ENCODE measurements around the gene AKAP10.
"Not testable (repeated sequence)": the region's sequence is repeated elsewhere in the genome, so short reads cannot be mapped to it uniquely, and the experiment has no call there.

AKAP10 gene

DNA sequence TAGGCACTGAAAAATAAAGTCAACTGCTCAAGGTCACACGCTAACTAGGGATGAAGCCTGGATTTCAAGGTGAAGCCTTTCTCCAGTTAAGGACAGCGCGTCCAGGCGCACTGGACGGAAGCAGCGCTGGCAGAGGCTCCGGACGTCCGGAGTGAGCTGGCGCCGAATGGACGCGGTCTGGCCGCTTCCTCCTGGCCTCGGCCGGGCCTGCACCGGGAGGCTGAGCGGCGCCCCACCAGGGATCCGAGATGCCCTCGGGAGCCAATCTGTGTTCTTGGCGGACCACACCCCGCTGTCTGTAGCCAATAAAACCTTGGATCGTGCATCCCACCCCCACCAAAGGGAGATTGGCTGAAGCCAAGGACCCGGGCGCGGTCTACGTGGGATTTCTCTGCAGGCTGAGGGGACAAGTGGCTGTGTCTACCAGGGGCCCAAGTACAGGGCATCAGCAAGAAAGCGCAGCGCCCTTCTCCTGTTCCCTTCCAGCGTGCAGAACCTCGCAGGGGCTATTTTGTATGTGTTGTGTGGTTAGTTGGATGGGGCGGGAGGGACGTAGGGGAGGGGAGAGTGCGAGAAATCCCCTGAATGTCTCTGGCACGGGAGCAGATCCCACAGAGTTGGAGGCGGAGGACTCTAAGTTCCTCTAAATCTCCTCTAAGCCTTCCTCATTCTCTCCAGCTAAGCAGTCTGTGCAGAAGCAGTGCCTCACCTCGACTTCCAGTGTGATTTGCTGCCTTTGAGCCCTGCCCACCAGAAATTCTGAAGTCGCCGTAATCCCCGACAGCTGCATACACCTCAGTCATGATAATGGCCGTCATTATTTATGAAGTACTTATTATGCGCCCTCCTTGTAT lies 2.5 kb upstream of the AKAP10 start:
- DNase-seq (ENCODE audit: low read depth, low spot score), result no peak

GRCh38 chr17:19978805-19979211 lies 1.2 kb upstream of the AKAP10 start:
- no peak for DNase-seq (ENCODE audit: low read depth, low spot score)

DNA sequence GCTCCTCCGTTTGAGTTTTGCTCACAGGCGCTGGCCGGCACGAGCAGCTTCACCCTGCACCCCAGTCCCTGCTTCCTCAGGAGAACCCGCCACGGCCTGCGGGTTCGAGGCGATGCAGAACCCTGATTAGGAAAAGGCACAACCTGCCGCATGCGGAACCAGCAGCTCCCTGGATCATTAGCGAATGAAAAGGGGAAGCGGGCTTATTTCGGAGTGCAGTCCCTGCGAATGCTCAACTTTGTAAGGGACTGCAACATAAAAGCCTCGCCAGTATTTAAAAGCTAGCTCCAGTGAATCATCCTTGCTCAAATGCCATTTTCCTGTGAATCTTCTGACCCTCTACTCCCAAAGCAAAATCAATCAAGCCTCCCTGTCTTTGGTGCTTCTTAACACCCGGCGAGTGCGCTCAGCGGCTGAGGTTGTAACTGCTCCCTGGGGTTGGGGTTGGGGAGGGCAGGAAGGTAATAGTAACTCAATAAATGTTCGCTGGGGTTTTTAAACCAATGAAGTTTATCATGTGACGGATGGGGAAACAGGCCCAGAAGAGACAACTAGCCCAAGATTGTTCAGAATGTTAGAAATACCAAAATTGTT lies 678 bp upstream of the AKAP10 start:
- DNase-seq (ENCODE audit: low read depth, low spot score), result no peak

GRCh38 chr17:19975601-19976000 lies 2.0 kb downstream of the AKAP10 start:
- DNase-seq (ENCODE audit: low read depth, low spot score), result no peak

DNA sequence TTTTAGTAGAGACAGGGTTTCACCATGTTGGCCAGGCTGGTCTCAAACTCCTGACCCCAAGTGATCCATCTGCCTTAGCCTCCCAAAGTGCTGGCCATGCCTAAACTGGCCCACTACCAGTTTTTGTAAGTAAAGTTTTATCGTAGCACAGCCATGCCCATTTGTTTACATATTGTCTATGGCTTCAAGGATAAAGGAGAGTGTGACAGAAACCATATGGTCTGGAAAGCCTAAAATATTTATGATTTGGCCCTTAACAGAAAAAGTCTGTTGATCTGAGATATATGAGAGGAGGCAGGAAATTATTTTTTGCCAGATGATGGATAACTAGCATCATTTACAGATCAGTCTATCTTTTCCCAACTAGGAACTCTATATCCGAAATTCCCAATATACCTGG lies 4.5 kb downstream of the AKAP10 start:
- DNase-seq (ENCODE audit: low read depth, low spot score), result no peak

DNA sequence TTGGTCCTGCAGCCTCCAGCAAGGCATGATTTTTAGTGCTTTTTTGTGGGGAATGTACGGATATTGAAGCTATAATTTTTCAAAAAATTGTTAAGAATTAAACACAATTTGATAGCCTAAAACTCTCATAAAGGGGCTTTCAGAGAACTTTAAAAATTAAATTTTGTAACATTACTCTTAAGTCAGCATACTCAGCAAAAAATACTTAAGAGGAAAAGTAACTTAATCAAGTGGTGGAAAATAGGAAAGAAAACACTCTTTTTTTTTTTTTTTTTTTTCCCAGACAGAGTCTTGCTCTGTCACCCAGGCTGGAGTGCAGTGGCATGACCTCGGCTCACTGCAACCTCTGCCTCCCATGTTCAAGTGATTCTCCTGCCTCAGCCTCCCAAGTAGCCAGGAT lies 14.7 kb downstream of the AKAP10 start:
- DNase-seq (ENCODE audit: low read depth, low spot score), result not testable (repeated sequence)

DNA sequence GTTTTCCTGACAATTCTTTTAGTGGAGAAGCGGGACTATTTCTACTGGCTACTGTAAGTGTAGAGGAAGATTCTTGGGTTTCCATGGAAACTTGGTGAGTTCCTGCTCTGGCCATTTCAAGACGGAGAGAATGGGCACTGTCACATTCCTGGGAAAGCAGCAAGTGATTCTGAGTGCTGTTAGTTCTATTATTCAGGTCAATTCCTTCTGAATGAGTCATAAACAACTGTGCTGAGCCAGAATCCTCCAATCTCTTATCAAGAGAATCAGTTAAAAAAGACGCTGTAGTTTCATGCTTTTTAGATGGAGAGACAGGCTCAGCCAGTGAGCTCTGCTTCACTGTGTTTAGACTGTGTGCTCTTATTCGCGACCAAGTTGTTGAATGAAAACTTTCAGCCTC lies 19.6 kb downstream of the AKAP10 start:
- peak; percentile 93 for DNase-seq (ENCODE audit: low read depth, low spot score)

GRCh38 chr17:19955099-19955498 lies 22.5 kb downstream of the AKAP10 start:
- DNase-seq (ENCODE audit: low read depth, low spot score), result no peak

GRCh38 chr17:19951411-19951810 lies 26.2 kb downstream of the AKAP10 start:
- DNase-seq (ENCODE audit: low read depth, low spot score), result not testable (repeated sequence)

GRCh38 chr17:19950624-19951195 lies 26.9 kb downstream of the AKAP10 start:
- not testable (repeated sequence) for DNase-seq (ENCODE audit: low read depth, low spot score)

DNA sequence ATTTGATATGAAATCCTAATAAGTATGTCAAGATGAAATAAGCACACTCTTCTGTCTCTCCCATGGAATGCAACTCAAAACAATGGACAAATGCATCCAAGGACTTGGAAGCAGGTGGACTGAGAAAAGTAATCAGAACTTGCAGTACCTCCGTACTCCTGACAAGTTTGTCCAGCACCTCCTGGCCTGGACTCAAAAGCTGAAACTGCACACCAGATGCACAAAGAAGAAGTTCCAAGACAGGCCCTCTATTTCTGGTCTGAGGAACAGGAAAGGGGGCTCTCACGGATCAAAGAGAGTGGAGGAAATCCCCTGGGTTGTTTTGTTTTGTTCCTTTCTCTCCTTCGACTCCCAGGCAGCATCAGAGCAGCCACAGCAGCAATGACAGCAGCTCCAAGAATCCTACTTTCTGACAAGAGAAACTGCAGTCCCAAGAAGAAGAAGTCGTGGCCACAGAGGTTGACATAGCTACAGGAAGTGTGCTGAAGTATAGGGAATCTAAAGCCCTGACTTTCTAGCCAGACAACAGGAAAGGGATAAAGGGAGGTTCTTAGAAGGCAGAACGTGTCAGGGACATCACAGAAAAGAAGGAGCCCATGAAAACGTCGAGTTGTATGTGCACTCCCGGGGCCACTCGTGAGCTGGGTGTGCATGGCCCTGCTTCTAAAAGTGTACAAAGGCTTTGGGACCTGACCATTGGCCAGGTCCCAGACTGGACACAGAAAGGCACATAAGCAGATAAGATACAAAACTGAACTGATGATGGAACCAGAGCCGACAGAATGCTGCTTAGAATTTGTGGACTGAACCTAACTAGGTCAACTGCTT lies 29.3 kb downstream of the AKAP10 start:
- peak; percentile 31 for DNase-seq (ENCODE audit: low read depth, low spot score)

DNA sequence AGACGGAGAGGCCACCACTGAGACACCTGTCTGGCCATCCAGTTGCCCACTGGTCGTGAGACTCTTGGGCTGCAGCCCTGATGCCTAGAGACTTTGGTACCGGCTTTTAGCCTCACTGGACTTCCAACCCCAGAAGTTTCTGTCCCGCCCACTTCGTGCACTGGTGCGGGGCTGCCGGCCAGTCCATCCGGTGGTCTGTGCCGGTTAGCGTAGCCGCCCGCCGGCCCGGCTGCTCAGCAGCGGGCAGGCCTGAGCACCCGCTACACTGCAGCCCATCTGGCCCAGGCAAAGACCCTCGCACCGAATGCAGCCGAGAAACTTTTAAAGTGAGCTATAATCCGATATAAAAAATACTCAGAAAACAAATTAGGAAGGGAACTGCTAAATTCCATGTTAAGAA lies 30.7 kb downstream of the AKAP10 start:
- no peak for DNase-seq (ENCODE audit: low read depth, low spot score)

DNA sequence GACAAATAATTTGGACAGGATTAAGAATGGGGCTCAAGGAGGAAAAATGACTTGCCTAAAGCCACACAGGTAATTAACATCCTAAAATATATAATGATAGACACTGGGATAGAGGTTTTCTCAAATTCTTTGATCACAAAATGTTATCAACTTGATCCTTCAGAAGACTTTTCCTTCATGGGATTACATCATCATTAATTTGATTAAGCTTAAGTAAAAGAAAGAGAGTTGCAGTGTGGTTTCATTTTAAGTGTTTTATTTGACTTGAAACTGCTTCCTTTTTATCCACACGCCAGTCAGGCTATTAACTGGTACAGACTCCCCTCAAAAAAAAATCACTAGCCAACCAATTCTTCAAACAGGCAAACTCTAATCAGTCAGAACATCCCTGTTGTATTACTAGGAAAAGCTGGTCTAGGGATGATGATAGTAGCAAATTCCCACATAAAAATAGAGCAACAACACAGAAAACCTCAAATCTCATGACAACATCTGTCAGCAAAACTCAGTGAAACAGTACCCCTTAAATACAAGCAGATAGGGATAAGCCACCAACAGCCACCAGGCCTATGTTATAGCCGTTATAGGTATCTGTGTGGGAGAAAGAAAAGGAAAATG lies 32.5 kb downstream of the AKAP10 start:
- DNase-seq (ENCODE audit: low read depth, low spot score), result no peak

DNA sequence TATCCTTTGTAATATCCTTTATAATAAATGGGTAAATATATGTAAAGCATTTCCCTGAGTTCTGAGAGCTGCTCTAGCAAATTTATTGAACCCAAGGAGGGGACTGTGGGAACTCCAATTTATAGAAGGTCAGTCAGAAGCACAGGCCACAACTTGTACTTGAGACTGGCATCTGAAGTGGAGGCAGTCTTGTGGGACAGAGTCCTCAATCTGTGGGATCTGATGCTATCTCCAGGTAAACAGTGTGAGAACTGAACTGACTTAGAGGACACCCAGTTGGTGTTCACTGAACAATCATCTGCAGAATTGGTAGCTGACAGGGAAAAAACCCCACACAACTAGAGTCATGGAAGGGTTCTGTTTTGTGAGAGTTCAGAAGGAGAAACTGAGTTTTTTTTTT lies 34.0 kb downstream of the AKAP10 start:
- DNase-seq (ENCODE audit: low read depth, low spot score), result no peak

GRCh38 chr17:19943026-19943425 lies 34.6 kb downstream of the AKAP10 start:
- peak; percentile 69 for DNase-seq (ENCODE audit: low read depth, low spot score)

GRCh38 chr17:19940722-19941464 lies 36.7 kb downstream of the AKAP10 start:
- peak; percentile 81 for DNase-seq (ENCODE audit: low read depth, low spot score)

DNA sequence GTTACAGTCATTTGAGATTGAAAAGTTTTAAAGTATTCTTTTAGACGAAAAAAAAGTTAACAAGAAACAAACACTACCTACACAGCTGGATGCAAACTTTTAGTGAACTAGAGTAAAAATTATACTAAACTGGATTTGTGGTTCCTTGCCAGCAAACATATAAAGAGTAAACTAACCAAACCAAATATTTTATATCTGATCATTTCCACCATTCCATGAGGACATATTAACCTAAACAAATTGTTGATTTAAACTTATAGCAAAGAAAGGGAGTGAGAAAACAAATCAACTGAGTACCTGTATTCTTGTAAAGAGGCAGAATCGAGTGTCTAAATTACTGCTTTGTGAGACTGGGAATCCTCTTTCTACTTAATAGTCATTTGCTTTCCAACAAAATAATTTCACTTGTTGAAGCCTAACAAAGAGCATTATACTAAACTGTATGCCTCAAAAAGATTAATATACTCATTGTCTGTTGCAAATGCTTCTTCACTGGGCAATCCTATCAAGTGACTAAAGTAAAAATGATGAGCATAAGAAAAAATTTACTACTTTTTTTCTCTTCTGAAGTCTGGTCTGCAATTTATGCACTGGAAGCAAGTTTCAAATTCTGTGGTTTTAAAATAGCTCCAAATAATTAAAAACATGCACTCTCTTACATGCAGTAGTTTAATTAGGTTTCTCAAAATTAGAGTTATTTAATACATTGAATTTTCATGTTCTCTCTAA lies 37.5 kb downstream of the AKAP10 start:
- DNase-seq (ENCODE audit: low read depth, low spot score), result no peak

- no peak for DNase-seq (ENCODE audit: low read depth, low spot score)
Measured at GRCh38 chr17:19938736-19939135, 38.9 kb downstream of the AKAP10 start.

DNA sequence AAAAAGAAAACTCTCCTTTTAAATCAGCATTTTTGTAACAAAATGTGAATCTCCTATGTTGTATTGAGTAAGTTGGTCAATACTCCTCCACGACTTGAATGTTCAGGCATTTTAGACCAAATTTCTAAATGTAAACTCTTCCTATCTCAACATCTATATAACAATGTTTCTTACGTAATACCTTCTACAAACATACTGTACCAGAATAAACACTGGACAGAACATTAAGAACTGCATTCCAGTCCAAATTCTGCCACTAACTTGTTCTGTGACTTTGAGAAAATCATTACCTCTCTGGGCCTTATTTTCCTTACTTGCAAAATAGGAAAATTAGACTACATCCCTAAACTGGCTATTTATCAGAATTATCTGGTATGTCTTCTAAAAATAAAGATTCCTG lies 40.1 kb downstream of the AKAP10 start:
- DNase-seq (ENCODE audit: low read depth, low spot score), result no peak

GRCh38 chr17:19935169-19935568 lies 42.5 kb downstream of the AKAP10 start:
- DNase-seq (ENCODE audit: low read depth, low spot score), result no peak
